Endothelial cell of hepatic sinusoid (primary cell): Measurements from ENCODE around the gene EIF4E.
"Not testable (repeated sequence)": the region's sequence is repeated elsewhere in the genome, so short reads cannot be mapped to it uniquely, and the experiment has no call there.

Source experiments
- in situ Hi-C: cut with HindIII; loops from 2 replicates; pipeline ENCODE4 v1.10.0; 2017; ENCODE audit warnings: low sequenced_read_pairs

Gene EIF4E

GRCh38 chr4:98928505-98929340 is at the start of gene EIF4E:
TSS of gene EIF4E (minus strand) at chr4:98929133. CDS start at chr4:98929112, 21 bp downstream.
- in situ Hi-C loops, result no loop called here

- in situ Hi-C loops, result no loop called here
These were observed 48.6 kb upstream of the EIF4E start for GRCh38 chr4:98977557-98977956.

GRCh38 chr4:98976716-98977115 is 47.8 kb upstream of the EIF4E start:
- in situ Hi-C loops, result no loop called here

- in situ Hi-C loops, result no loop called here
These were observed 41.2 kb upstream of the EIF4E start for GRCh38 chr4:98969878-98970785.

GRCh38 chr4:98967786-98968329 is 38.9 kb upstream of the EIF4E start:
- in situ Hi-C loops, result no loop called here

- in situ Hi-C loops, result no loop called here
These were observed 38.0 kb upstream of the EIF4E start for GRCh38 chr4:98966926-98967325.

GRCh38 chr4:98963538-98964433 is 34.9 kb upstream of the EIF4E start:
- in situ Hi-C loops, result no loop called here

- in situ Hi-C loops, result no loop called here
These were observed 32.8 kb upstream of the EIF4E start for GRCh38 chr4:98961770-98962169.

- in situ Hi-C loops, result no loop called here
These were observed 30.5 kb upstream of the EIF4E start for GRCh38 chr4:98959411-98959810.

GRCh38 chr4:98958065-98958464 is 29.1 kb upstream of the EIF4E start:
- in situ Hi-C loops, result no loop called here

- in situ Hi-C loops, result no loop called here
These were observed 26.3 kb upstream of the EIF4E start for GRCh38 chr4:98955229-98955628.

- in situ Hi-C loops, result no loop called here
These were observed 22.8 kb upstream of the EIF4E start for GRCh38 chr4:98951710-98952109.

- in situ Hi-C loops, result no loop called here
These were observed 22.0 kb upstream of the EIF4E start for GRCh38 chr4:98950925-98951324.

- in situ Hi-C loops, result no loop called here
These were observed 17.4 kb upstream of the EIF4E start for GRCh38 chr4:98946359-98946758.

- in situ Hi-C loops, result no loop called here
These were observed 16.4 kb upstream of the EIF4E start for GRCh38 chr4:98945297-98945850.

GRCh38 chr4:98939892-98940298 is 11.0 kb upstream of the EIF4E start:
- in situ Hi-C loops, result no loop called here

GRCh38 chr4:98939438-98939837 is 10.5 kb upstream of the EIF4E start:
- in situ Hi-C loops, result no loop called here

GRCh38 chr4:98937986-98938720 is 9.2 kb upstream of the EIF4E start:
- in situ Hi-C loops, result no loop called here

- in situ Hi-C loops, result no loop called here
These were observed 6.7 kb upstream of the EIF4E start for GRCh38 chr4:98935633-98936032.

GRCh38 chr4:98934851-98935250 is 5.9 kb upstream of the EIF4E start:
- in situ Hi-C loops, result not testable (repeated sequence)
